Thyroid gland (tissue), 4 donors: ENCODE data around the gene DOCK3.

Experiments
- CTCF ChIP-seq, 6 experiments: fragments of 200-600 bp in 3 of 6; fragments of 450-650 bp in 3 of 6; sonication (generic) in 3 of 6; IDR thresholded peaks; one replicate each; pipeline ENCODE4 v1.5.1; 2016 to 2019; ENCODE audit warnings: antibody characterized with exemption in 6 of 6, mild to moderate bottlenecking in 2 of 6, inconsistent platforms in 1 of 6, moderate library complexity in 1 of 6
- POLR2A ChIP-seq, 2 donors: fragments of 450-650 bp; IDR thresholded peaks; one replicate each; pipeline ENCODE4 v1.6.1; 2017; ENCODE audit warnings: antibody characterized with exemption in 2 of 2, mild to moderate bottlenecking in 2 of 2, moderate library complexity in 1 of 2

- TF ChIP-seq CTCF (IDR thresholded peaks at IDR 0.05) (no peak), POLR2A (IDR thresholded peaks at IDR 0.05) (no peak)
Measured at GRCh38 chr3:51163051-51163450, 488.3 kb downstream of the DOCK3 start.
